Endodermal cell (in vitro differentiated cells): Measurements from ENCODE around the gene RPL36AL. TPM values are rescaled to one million over a fixed set of nuclear protein-coding genes. Genes with fewer than 3 reads are reported as not detected.
A peak's percentile ranks its signal among the peaks of the same experiment; 100 is the strongest.

Experiments
- DNase-seq: peaks from one replicate; pipeline ENCODE4 v3.0.0-alpha.2; 2017
- H3K27ac ChIP-seq: 2 replicates; pipeline ENCODE4 v1.5.1; 2013; ENCODE audit warnings: mild to moderate bottlenecking, low read depth, low read length, moderate library complexity
- H3K27me3 ChIP-seq: 2 replicates; pipeline ENCODE4 v1.6.1; 2013; ENCODE audit warnings: mild to moderate bottlenecking, low read length, moderate library complexity; ENCODE audit not compliant: insufficient read depth, control insufficient read depth, poor library complexity, severe bottlenecking
- H3K36me3 ChIP-seq: 2 replicates; pipeline ENCODE4 v1.7.0; 2013; ENCODE audit warnings: mild to moderate bottlenecking, low read length, moderate library complexity; ENCODE audit not compliant: control insufficient read depth, insufficient read depth
- H3K4me1 ChIP-seq: one replicate; pipeline ENCODE4 v1.7.0; 2013; ENCODE audit warnings: low read length; ENCODE audit not compliant: control insufficient read depth, insufficient read depth
- H3K4me3 ChIP-seq: 2 replicates; pipeline ENCODE4 v1.5.1; 2013; ENCODE audit warnings: mild to moderate bottlenecking, low read length, moderate library complexity
- H3K9ac ChIP-seq: 2 replicates; pipeline ENCODE4 v1.6.1; 2013; ENCODE audit warnings: mild to moderate bottlenecking, low read length, moderate library complexity; ENCODE audit not compliant: poor library complexity, severe bottlenecking; ENCODE audit errors: extremely low read depth
- H3K9me3 ChIP-seq: 2 replicates; pipeline ENCODE4 v1.6.1; 2013; ENCODE audit warnings: mild to moderate bottlenecking, low read length, moderate library complexity; ENCODE audit not compliant: control insufficient read depth
- H3K27ac Mint-ChIP-seq: 2 replicates; pipeline ENCODE4 v1.8.0; 2020; ENCODE audit warnings: mixed read lengths
- H3K27me3 Mint-ChIP-seq: 2 replicates; pipeline ENCODE4 v1.8.0; 2021; ENCODE audit warnings: mild to moderate bottlenecking, mixed read lengths; ENCODE audit not compliant: insufficient read depth
- H3K36me3 Mint-ChIP-seq: 2 replicates; pipeline ENCODE4 v1.8.0; 2020; ENCODE audit warnings: low read depth, mixed read lengths
- H3K4me1 Mint-ChIP-seq: 2 replicates; pipeline ENCODE4 v1.8.0; 2020; ENCODE audit warnings: mixed read lengths
- H3K4me3 Mint-ChIP-seq: 2 replicates; pipeline ENCODE4 v1.8.0; 2020; ENCODE audit warnings: mild to moderate bottlenecking, moderate library complexity, mixed read lengths
- H3K9me3 Mint-ChIP-seq: 2 replicates; pipeline ENCODE4 v1.8.0; 2020; ENCODE audit warnings: mild to moderate bottlenecking, mixed read lengths
- CTCF ChIP-seq: fragments of 200-600 bp; sonication (generic); conservative IDR thresholded peaks from 2 replicates; pipeline ENCODE4 v1.5.0; 2021; ENCODE audit warnings: antibody characterized with exemption, mild to moderate bottlenecking
- WGBS, 2 experiments: methylation state at CpG; one replicate each; pipeline versions ENCODE4 v1.1.5 to v1.1.7; 2013; ENCODE audit warnings: missing lambda C conversion rate in 2 of 2, mixed read lengths in 1 of 2; ENCODE audit not compliant: insufficient coverage in 1 of 2, insufficient read length in 1 of 2; 5-methylcytosine and 5-hydroxymethylcytosine counted together
- total RNA-seq, 2 donors: library from RNA; stranded (reverse); fragmentation: NEBNext Ultra II Directional in 1 of 2; extraction: Animal tissue kit (Norgen Biotek cat#: 25700) in 1 of 2; gene quantifications; 2 replicates in 1 of 2; 3 replicates in 1 of 2; pipeline ENCODE4 v1.2.1, GENCODE V29; 2021

The RPL36AL gene
- total RNA-seq, 2 donors from 2014 or later: 167 to 176 TPM

GRCh38 chr14:49654511-49654910, 34.1 kb upstream of the RPL36AL start:
- no peak overlapping the region for H3K4me3 Mint-ChIP-seq

GRCh38 chr14:49653508-49653907, 33.1 kb upstream of the RPL36AL start:
- no peak overlapping the region for H3K4me3 ChIP-seq
- no peaks in the 10 kb centered on the region for H3K4me1 ChIP-seq
- peak; percentile 9 for TF ChIP-seq CTCF
- H3K4me3 Mint-ChIP-seq: no peak overlapping the region
- H3K9ac ChIP-seq: no peak overlapping the region
- DNase-seq: no peak
- H3K27ac ChIP-seq: no peak overlapping the region
- WGBS, 2 experiments: 95% methylated on average over 5 of the region's 6 CpGs; no CpG with 5 or more reads in 1 of the 2 experiments
- no peaks in the 10 kb centered on the region for H3K27me3 Mint-ChIP-seq
- H3K36me3 Mint-ChIP-seq: peaks cover 15% of the 10 kb centered on the region
- no peaks in the 10 kb centered on the region for H3K27me3 ChIP-seq
- peaks cover 43% of the 10 kb centered on the region for H3K36me3 ChIP-seq
- no peaks in the 10 kb centered on the region for H3K4me1 Mint-ChIP-seq
- H3K9me3 Mint-ChIP-seq: no peaks in the 10 kb centered on the region
- no peak overlapping the region for H3K27ac Mint-ChIP-seq
- no peaks in the 10 kb centered on the region for H3K9me3 ChIP-seq

More at GRCh38 chr14:49654511-49654910, 34.1 kb upstream of the RPL36AL start:
- Histone ChIP-seq H3K9me3 (no peaks in the 10 kb centered on the region), H3K36me3 (peaks cover 38% of the 10 kb centered on the region), H3K27ac (no peak overlapping the region), H3K4me1 (no peaks in the 10 kb centered on the region), H3K9ac (no peak overlapping the region), H3K4me3 (no peak overlapping the region), H3K27me3 (no peaks in the 10 kb centered on the region)
- TF ChIP-seq CTCF: no peak
- no peak for DNase-seq
- Mint-ChIP-seq H3K9me3 (no peaks in the 10 kb centered on the region), H3K27me3 (no peaks in the 10 kb centered on the region), H3K4me1 (no peaks in the 10 kb centered on the region), H3K27ac (no peak overlapping the region), H3K36me3 (peaks cover 13% of the 10 kb centered on the region)
- WGBS, 2 experiments: 100% methylated on average over 2 of the region's 3 CpGs; no CpG with 5 or more reads in 1 of the 2 experiments

GRCh38 chr14:49642163-49642562, 21.7 kb upstream of the RPL36AL start:
- Histone ChIP-seq H3K9me3 (no peaks in the 10 kb centered on the region), H3K27me3 (no peaks in the 10 kb centered on the region), H3K27ac (no peak overlapping the region), H3K4me1 (peaks cover 11% of the 10 kb centered on the region), H3K4me3 (peak overlapping the region; percentile 50), H3K36me3 (peaks cover 31% of the 10 kb centered on the region), H3K9ac (no peak overlapping the region)
- Mint-ChIP-seq H3K4me1 (peaks cover 20% of the 10 kb centered on the region), H3K9me3 (no peaks in the 10 kb centered on the region), H3K36me3 (peaks cover 38% of the 10 kb centered on the region), H3K27me3 (no peaks in the 10 kb centered on the region), H3K4me3 (peak overlapping the region; percentile 35), H3K27ac (peak overlapping the region; percentile 74)
- TF ChIP-seq CTCF: no peak
- no peak for DNase-seq
